Thoracic aorta (tissue), 2 donors: ENCODE results near the gene ZNF181. TPM values are rescaled to one million over a fixed set of nuclear protein-coding genes. Genes with fewer than 3 reads are reported as not detected.
A peak's percentile ranks its signal among the peaks of the same experiment; 100 is the strongest.

Experiments used
- ATAC-seq: fragments of 150-250 bp; one replicate; pipeline ENCODE4 v1.8.0; 2017; ENCODE audit warnings: low read depth; ENCODE audit not compliant: insufficient number of reproducible peaks, low FRiP score
- DNase-seq: peaks from one replicate; pipeline ENCODE4 v3.0.0-alpha.2; 2020; ENCODE audit warnings: low spot score
- H3K27ac ChIP-seq, 2 donors: fragments of 200-600 bp; sonication (generic); 1 replicate in 1 of 2; 2 replicates in 1 of 2; pipeline ENCODE4 v1.5.1; 2016; ENCODE audit warnings: mild to moderate bottlenecking in 2 of 2, moderate library complexity in 2 of 2
- H3K27me3 ChIP-seq: fragments of 200-600 bp; sonication (generic); replicated peaks from 2 replicates; pipeline ENCODE4 v1.6.0; 2016; ENCODE audit warnings: mild to moderate bottlenecking; ENCODE audit not compliant: insufficient read depth
- H3K36me3 ChIP-seq: fragments of 200-600 bp; sonication (generic); one replicate; pipeline ENCODE4 v1.5.1; 2016
- H3K4me1 ChIP-seq, 2 donors: fragments of 200-600 bp; sonication (generic); 1 replicate in 1 of 2; 2 replicates in 1 of 2; pipeline versions ENCODE4 v1.5.1 to v1.6.0; 2016; ENCODE audit warnings: low read depth in 2 of 2, mild to moderate bottlenecking in 1 of 2; ENCODE audit not compliant: control insufficient read depth in 1 of 2
- H3K4me3 ChIP-seq: fragments of 200-600 bp; sonication (generic); 2 replicates; pipeline ENCODE4 v1.5.1; 2016; ENCODE audit warnings: mild to moderate bottlenecking
- H3K9me3 ChIP-seq: fragments of 200-600 bp; sonication (generic); 2 replicates; pipeline ENCODE4 v1.5.1; 2016
- total RNA-seq, 2 donors: library from RNA; depleted of rRNA; stranded (reverse); fragments of >200 nt; gene quantifications; one replicate each; pipeline versions ENCODE4 v1.1.0 to v1.2.3, GENCODE V29; 2016
- TF ChIP-seq, protein P1 (sequence below): fragments of 200-600 bp; sonication (generic); IDR thresholded peaks from one replicate; pipeline ENCODE4 v1.5.1; 2019; ENCODE audit warnings: antibody characterized with exemption

The ZNF181 gene
- total RNA-seq, 2 donors from 2014 or later, result 23.0 to 78.0 TPM

DNA sequence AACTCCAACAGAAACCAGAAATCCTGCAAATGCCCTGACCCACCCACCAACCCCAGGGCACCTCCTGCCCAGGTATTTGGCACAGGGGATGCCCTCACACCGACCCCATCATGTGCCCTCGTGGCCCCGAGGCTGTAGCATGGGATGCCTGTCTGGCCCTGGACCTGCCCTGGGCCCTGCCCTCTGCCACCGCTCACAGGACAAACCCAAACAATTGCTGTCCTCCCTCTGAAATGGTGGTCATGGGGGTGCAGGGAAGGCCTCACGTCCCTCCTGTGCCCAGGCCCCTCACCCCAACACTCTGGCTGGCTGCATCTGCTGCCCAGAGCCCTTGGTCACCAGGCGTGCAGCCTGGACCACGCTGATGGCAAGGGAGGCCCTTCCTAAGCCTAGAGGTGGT lies 2.1 kb upstream of the ZNF181 start:
- DNase-seq (no peak), ATAC-seq (no peak)
- no peaks in the 10 kb centered on the region for H3K36me3 ChIP-seq
- peaks cover under 1% of the 10 kb centered on the region for H3K9me3 ChIP-seq
- TF ChIP-seq, protein P1, sequence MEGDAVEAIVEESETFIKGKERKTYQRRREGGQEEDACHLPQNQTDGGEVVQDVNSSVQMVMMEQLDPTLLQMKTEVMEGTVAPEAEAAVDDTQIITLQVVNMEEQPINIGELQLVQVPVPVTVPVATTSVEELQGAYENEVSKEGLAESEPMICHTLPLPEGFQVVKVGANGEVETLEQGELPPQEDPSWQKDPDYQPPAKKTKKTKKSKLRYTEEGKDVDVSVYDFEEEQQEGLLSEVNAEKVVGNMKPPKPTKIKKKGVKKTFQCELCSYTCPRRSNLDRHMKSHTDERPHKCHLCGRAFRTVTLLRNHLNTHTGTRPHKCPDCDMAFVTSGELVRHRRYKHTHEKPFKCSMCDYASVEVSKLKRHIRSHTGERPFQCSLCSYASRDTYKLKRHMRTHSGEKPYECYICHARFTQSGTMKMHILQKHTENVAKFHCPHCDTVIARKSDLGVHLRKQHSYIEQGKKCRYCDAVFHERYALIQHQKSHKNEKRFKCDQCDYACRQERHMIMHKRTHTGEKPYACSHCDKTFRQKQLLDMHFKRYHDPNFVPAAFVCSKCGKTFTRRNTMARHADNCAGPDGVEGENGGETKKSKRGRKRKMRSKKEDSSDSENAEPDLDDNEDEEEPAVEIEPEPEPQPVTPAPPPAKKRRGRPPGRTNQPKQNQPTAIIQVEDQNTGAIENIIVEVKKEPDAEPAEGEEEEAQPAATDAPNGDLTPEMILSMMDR, result no peak
- H3K4me3 ChIP-seq, result no peak overlapping the region
- no peak overlapping the region for H3K27ac ChIP-seq
- no peaks in the 10 kb centered on the region for H3K27me3 ChIP-seq
- H3K4me1 ChIP-seq, result peaks cover 5 to 23% of the 10 kb centered on the region in 2 donors

DNA sequence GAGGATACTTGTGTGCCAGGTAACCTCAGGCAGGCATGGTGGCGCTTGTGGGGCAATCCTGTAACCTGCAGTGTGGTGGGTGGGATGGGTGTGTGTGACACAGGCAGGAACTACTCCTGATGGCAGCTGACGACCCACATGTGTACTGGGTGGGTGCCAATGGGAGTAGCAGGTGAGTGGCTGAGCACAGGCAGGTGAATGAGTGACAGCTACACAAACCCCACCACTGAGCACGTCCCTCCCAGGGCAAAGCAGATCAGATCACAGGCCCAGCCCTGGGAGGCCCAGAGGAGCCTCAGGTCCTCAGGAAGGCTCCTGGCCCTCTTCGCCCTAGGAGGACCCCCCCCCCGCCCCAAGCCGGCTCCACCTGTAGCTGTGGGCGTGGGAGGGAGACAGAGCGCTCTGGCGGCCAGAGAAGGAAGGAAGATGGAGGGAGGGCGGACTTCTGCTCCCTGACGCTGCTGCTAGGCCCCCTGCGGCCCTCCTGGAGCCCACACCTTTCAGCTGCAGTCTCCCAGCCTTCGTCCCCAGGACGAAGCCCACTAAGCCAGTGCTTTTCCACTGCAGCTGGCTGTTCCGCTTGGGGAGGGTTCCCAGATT lies 1.3 kb upstream of the ZNF181 start:
- Histone ChIP-seq H3K36me3 (peaks cover 7% of the 10 kb centered on the region), H3K27me3 (no peaks in the 10 kb centered on the region), H3K4me3 (peak overlapping the region; percentile 97), H3K9me3 (peaks cover 8% of the 10 kb centered on the region), H3K4me1 (peaks cover 5 to 23% of the 10 kb centered on the region in 2 donors), H3K27ac (peak overlapping the region; percentile 98)
- TF ChIP-seq, protein P1, result no peak
- ATAC-seq (no peak), DNase-seq (no peak)

DNA sequence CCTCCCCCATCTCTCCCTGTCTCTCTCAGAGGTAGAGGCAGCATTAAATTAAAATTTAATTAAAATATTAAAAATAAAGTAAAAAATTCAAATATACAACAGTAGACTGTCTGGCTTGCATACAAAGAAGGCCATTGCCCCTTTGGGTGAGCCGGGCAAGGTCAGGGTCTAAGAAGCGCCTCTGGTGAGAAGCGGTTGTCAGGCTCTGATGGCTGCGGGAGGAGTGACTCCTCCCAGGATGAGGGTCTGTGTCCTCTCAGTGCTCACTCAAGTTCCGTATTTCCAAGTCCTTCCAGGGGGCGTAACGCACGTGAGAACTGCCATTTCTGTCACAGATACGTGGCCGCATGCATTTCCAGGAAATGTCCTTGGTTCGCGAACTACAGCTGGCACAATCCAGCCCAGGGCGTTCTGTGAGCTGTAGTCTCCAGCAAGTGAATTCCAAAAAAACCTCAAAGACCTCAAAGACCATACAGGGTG lies 737 bp upstream of the ZNF181 start:
- peaks cover 5 to 23% of the 10 kb centered on the region in 2 donors for H3K4me1 ChIP-seq
- H3K9me3 ChIP-seq, result peaks cover 14% of the 10 kb centered on the region
- H3K27me3 ChIP-seq, result no peaks in the 10 kb centered on the region
- ATAC-seq (peak; percentile 10), DNase-seq (peak; percentile 26)
- TF ChIP-seq, protein P1, result no peak
- H3K36me3 ChIP-seq, result peaks cover 11% of the 10 kb centered on the region
- H3K27ac ChIP-seq, result peak overlapping the region; percentile 98
- peak overlapping the region; percentile 97 for H3K4me3 ChIP-seq

DNA sequence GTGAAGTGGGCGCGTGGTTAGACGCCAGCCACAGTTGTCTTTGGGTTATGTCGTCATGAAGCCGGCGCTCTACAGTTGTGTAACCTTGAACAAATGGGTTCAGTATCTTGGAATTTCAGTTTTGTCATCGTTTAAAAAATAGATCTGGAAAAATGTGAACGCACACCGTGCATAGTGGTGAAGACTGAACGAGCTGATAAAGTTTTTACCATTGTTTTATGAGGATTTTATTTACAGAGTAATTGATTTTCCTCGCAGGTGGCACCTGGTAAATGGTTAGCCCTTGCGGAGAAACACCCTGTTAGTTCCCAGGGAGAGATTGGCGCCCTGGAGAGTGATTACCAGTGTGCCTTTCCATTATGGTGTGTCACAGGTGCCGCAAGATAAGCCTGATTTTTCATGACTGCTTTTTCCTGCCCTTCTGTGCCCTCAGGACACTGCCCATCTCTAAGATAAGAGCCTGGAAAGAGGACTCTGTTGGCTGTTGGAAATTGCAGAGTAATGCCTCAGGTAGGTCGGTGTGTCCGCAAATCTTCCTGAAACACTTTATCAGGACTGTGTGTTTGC lies 577 bp downstream of the ZNF181 start:
- peaks cover 27% of the 10 kb centered on the region for H3K9me3 ChIP-seq
- H3K27ac ChIP-seq, result peak overlapping the region; percentile 98
- H3K4me3 ChIP-seq, result peak overlapping the region; percentile 97
- TF ChIP-seq, protein P1, result no peak
- H3K27me3 ChIP-seq, result no peaks in the 10 kb centered on the region
- no peak for DNase-seq
- no peak for ATAC-seq
- H3K4me1 ChIP-seq, result peaks cover 5 to 23% of the 10 kb centered on the region in 2 donors
- H3K36me3 ChIP-seq, result peaks cover 20% of the 10 kb centered on the region

DNA sequence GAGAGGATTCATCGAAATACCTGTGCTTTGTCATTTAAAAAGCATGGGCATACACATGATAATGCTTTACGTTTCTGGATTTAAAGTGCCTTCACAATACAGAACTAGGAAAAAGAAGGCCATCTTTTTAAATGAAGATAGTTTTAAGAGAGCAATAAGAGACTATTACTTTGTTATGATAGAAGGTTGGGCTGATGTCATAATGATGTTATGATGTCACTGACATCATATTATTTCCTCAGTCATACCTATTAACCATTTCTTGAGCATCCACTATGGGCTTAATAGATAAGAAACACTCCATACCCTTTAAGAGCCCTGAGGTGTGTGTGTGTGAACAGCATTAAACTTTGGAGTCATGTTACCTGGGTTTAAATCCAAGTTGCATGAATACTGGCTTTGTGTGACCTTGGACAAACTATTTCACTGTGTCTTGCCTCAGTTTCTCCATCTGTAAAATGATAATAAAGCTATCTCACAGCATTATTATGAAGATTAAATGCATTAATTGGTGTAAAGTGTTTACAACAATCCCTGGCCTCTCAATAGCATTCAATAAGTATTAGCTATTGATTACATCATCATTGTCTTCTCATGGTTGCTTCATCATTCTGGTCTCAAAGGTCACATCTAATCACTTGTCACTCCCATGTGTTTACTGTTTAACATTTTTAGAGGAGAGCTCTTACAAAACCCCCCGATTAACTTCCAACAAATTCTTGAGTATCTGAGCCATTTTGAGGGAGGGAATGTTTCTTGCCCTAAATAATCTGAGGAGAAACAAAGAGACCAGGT lies 11.1 kb downstream of the ZNF181 start:
- peaks cover 97% of the 10 kb centered on the region for H3K9me3 ChIP-seq

More for the DNA sequence above, 11.1 kb downstream of the ZNF181 start:
- DNase-seq (no peak), ATAC-seq (no peak)
- TF ChIP-seq, protein P1, result no peak
- Histone ChIP-seq H3K27me3 (no peaks in the 10 kb centered on the region), H3K27ac (no peak overlapping the region), H3K4me3 (no peak overlapping the region), H3K36me3 (peaks cover 39% of the 10 kb centered on the region), H3K4me1 (no peaks in the 10 kb centered on the region)
